Loucy (cell line): ENCODE measurements around the gene AKIP1.

Experiments
- EZH2phosphoT487 ChIP-seq: fragments of 200-600 bp; IDR thresholded peaks from 2 replicates; pipeline ENCODE4 v1.6.1; 2018; ENCODE audit warnings: antibody characterized with exemption, mild to moderate bottlenecking, moderate library complexity, borderline replicate concordance
- TF ChIP-seq, protein P1 (sequence below): fragments of 200-600 bp; sonication (generic); conservative IDR thresholded peaks from 2 replicates; pipeline ENCODE4 v1.5.1; 2014; ENCODE audit warnings: mild to moderate bottlenecking, antibody characterized with exemption, low read length

DNA sequence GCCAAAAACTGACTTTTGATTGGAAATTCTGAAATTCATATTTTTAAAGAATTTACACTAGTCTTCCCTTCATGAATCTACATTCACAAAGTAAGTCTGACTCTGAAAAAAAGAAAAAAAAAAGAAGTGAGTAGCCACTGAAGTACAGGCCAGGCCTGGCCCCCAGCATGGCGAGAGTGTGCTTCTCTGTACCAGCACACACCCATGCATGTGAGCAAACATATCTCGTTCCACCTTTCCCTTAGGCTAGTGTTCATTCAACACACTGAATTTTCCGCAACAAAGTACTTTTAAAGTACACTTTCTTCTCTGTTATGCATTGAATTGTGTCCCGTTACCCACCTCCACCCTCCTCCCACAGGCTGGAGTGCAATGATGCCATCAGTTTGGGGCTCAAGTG, 17.2 kb downstream of the AKIP1 start:
- TF ChIP-seq, protein P1, sequence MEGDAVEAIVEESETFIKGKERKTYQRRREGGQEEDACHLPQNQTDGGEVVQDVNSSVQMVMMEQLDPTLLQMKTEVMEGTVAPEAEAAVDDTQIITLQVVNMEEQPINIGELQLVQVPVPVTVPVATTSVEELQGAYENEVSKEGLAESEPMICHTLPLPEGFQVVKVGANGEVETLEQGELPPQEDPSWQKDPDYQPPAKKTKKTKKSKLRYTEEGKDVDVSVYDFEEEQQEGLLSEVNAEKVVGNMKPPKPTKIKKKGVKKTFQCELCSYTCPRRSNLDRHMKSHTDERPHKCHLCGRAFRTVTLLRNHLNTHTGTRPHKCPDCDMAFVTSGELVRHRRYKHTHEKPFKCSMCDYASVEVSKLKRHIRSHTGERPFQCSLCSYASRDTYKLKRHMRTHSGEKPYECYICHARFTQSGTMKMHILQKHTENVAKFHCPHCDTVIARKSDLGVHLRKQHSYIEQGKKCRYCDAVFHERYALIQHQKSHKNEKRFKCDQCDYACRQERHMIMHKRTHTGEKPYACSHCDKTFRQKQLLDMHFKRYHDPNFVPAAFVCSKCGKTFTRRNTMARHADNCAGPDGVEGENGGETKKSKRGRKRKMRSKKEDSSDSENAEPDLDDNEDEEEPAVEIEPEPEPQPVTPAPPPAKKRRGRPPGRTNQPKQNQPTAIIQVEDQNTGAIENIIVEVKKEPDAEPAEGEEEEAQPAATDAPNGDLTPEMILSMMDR, result no peak
- no peak for TF ChIP-seq EZH2phosphoT487
